Uterus (tissue), 4 donors: Measurements from ENCODE around the gene PFKFB2. TPM values are rescaled to one million over a fixed set of nuclear protein-coding genes. Genes with fewer than 3 reads are reported as not detected.

Experiments used
- DNase-seq, 2 donors: peaks; one replicate each; pipeline ENCODE4 v3.0.0-alpha.2; 2019 to 2020
- H3K27ac ChIP-seq, 2 donors: fragments of 200-600 bp; sonication (generic); 1 replicate in 1 of 2; 2 replicates in 1 of 2; pipeline ENCODE4 v1.5.1; 2016 to 2018
- H3K27me3 ChIP-seq, 2 donors: fragments of 200-600 bp; sonication (generic); one replicate each; pipeline ENCODE4 v1.5.1; 2018 to 2019; ENCODE audit warnings: control low read depth in 1 of 2
- H3K36me3 ChIP-seq, 2 donors: fragments of 200-600 bp; sonication (generic); one replicate each; pipeline ENCODE4 v1.5.1; 2019; ENCODE audit warnings: control low read depth in 1 of 2
- H3K4me1 ChIP-seq, 2 donors: fragments of 200-600 bp; sonication (generic); one replicate each; pipeline ENCODE4 v1.5.1; 2018 to 2019; ENCODE audit warnings: control low read depth in 1 of 2
- H3K4me3 ChIP-seq, 2 donors: fragments of 200-600 bp; sonication (generic); 1 replicate in 1 of 2; 2 replicates in 1 of 2; pipeline ENCODE4 v1.5.1; 2018 to 2019; ENCODE audit warnings: mild to moderate bottlenecking in 1 of 2
- H3K9me3 ChIP-seq, 2 donors: fragments of 200-600 bp; sonication (generic); one replicate each; pipeline ENCODE4 v1.5.1; 2019; ENCODE audit warnings: control low read depth in 1 of 2
- POLR2A ChIP-seq, 2 donors: fragments of 450-650 bp; IDR thresholded peaks; one replicate each; pipeline ENCODE4 v1.6.1; 2016; ENCODE audit warnings: antibody characterized with exemption in 2 of 2, mild to moderate bottlenecking in 1 of 2, moderate library complexity in 1 of 2
- intact Hi-C: fragments of 100-400 bp; cut with DNase I; formaldehyde crosslinking; loops from one replicate; pipeline ENCODE4 v1.15.1; 2023; ENCODE audit warnings: low total_unique reads
- total RNA-seq, 4 donors: library from RNA; depleted of rRNA in 3 of 4; stranded (reverse); fragments of >200 nt in 3 of 4; gene quantifications; one replicate each; pipeline versions ENCODE4 v1.1.0 to v1.2.4, GENCODE V29; 2014 to 2023
- TF ChIP-seq, protein P1 (sequence below), 4 experiments: fragments of 200-600 bp in 2 of 4; fragments of 450-650 bp in 2 of 4; sonication (generic) in 2 of 4; IDR thresholded peaks; one replicate each; pipeline ENCODE4 v1.5.1; 2016 to 2019; ENCODE audit warnings: antibody characterized with exemption in 4 of 4, mild to moderate bottlenecking in 2 of 4, moderate library complexity in 1 of 4
- donor health status: DM: yes; HTN: yes; CAD: no.

The PFKFB2 gene
- total RNA-seq, 4 donors from 2014 or later: 0.51 to 10.7 (median 2.9) TPM

DNA sequence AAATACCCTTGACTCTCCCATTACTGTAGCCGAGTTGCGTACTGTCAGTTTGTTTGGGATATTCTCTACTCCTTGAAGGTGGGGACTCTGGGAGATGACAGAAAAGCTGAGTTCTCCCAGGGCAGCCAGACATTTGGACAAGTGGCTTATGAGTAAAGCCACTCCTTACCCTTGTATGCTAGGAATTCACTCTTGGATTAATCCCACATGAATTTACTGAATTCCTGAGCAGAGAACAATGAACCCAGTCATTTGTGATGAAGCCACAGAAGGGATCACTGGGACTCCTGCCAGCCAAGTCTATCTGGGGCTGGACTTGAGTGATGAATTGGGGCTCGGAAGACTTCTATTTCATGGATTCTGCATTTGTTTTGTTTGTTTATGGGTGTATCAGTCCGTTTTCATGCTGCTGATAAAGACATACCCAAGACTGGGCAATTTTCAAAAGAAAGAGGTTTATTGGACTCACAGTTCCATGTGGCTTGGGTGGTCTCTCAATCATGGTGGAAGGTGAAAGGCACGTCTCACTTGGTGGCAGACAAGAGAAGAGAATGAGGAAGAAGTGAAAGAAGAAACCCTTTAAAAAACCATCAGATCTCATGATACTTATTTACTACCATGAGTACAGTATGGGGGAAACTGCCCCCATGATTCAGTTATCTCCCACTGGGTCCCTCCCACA is 45.6 kb upstream of the PFKFB2 start:
- H3K4me1 ChIP-seq: no peaks in the 10 kb centered on the region
- intact Hi-C loops: no loop called here
- H3K27me3 ChIP-seq: no peaks in the 10 kb centered on the region
- no peak overlapping the region for H3K4me3 ChIP-seq
- H3K36me3 ChIP-seq: no peaks in the 10 kb centered on the region
- no peak for TF ChIP-seq POLR2A (IDR thresholded peaks at IDR 0.05)
- no peak overlapping the region for H3K27ac ChIP-seq
- no peaks in the 10 kb centered on the region for H3K9me3 ChIP-seq
- DNase-seq: no peak

DNA sequence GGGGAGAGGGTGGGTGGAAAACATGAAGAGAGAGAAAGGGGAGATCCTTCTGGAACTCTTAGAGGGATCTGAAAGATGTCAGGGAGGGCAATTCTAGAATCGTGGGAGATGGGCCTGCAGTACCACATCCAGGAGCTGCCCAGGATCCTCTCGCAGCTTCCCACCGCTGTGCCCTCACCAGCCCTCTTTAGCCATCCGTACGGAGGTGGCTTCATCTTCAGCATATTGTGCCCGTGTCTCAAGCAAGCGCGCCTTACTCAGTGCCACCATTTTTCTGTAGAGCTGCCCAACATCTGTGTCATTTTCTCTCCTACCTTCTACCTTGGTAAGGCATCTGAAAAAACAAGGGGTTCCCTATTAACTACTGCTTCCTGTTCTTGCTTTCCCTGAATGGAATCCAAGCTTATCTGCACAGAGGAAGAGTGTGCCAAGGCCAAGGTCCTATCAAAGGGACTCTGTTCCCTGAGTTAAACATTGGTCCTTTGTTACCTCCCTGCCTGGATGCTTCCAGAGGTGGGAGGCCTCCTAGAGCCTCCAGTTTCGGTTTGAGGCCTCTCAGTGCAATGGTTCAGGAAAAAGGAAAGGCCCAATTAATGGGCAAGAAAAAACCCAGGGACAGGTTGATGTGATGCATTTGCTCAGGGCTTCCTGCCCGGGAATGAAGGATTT is 43.8 kb upstream of the PFKFB2 start:
- Histone ChIP-seq H3K36me3 (no peaks in the 10 kb centered on the region), H3K4me3 (no peak overlapping the region), H3K27me3 (no peaks in the 10 kb centered on the region), H3K27ac (no peak overlapping the region), H3K9me3 (no peaks in the 10 kb centered on the region), H3K4me1 (no peaks in the 10 kb centered on the region)
- DNase-seq: no peak
- intact Hi-C loops: no loop called here
- TF ChIP-seq, protein P1, sequence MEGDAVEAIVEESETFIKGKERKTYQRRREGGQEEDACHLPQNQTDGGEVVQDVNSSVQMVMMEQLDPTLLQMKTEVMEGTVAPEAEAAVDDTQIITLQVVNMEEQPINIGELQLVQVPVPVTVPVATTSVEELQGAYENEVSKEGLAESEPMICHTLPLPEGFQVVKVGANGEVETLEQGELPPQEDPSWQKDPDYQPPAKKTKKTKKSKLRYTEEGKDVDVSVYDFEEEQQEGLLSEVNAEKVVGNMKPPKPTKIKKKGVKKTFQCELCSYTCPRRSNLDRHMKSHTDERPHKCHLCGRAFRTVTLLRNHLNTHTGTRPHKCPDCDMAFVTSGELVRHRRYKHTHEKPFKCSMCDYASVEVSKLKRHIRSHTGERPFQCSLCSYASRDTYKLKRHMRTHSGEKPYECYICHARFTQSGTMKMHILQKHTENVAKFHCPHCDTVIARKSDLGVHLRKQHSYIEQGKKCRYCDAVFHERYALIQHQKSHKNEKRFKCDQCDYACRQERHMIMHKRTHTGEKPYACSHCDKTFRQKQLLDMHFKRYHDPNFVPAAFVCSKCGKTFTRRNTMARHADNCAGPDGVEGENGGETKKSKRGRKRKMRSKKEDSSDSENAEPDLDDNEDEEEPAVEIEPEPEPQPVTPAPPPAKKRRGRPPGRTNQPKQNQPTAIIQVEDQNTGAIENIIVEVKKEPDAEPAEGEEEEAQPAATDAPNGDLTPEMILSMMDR (IDR thresholded peaks at IDR 0.05): no peak
- TF ChIP-seq POLR2A (IDR thresholded peaks at IDR 0.05): no peak

DNA sequence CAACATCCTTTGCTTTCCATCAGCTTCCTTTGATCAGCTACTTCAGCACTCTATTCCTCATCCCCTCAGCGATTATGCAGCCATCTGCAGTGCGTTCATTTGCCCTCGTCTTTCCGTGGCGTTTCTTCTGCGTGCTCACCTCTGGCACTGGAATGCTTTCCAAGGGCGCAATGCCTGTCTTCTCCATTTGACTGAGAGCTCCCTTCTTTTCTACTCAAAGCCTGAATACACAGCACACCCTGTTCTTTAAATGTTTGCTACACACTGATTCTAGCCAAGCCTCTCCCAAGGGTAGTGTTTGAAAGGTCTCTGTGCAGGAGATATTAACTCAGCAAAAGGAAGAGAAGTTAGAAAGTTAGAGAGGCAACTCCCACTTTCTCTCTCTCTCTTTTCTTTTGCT is 43.1 kb upstream of the PFKFB2 start:
- DNase-seq: no peak
- no peaks in the 10 kb centered on the region for H3K36me3 ChIP-seq
- no peak overlapping the region for H3K27ac ChIP-seq
- intact Hi-C loops: no loop called here
- no peaks in the 10 kb centered on the region for H3K27me3 ChIP-seq
- TF ChIP-seq, protein P1 (IDR thresholded peaks at IDR 0.05): no peak
- TF ChIP-seq POLR2A (IDR thresholded peaks at IDR 0.05): no peak
- H3K9me3 ChIP-seq: no peaks in the 10 kb centered on the region
- H3K4me1 ChIP-seq: no peaks in the 10 kb centered on the region
- no peak overlapping the region for H3K4me3 ChIP-seq

DNA sequence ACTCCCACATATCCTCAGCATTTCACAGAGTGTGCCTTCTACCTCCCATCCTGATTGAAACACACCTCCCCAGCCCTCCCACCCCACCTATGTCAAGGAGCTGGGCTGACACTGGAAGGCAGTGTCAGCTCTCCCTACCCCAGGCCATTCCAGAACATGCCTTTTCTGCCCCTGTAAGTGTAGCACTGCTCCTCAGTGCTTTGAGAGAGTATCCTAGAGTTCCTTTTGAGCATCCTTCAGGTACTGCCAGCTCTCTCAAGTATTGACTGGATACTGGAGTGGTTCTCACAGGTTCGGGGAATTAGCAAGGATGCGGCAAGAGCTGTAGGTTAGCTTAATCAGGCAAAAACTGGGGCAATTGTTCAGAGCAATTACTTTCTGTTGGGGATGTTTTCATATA is 42.3 kb upstream of the PFKFB2 start:
- Histone ChIP-seq H3K27ac (no peak overlapping the region), H3K4me1 (no peaks in the 10 kb centered on the region), H3K9me3 (no peaks in the 10 kb centered on the region), H3K4me3 (no peak overlapping the region), H3K36me3 (no peaks in the 10 kb centered on the region), H3K27me3 (no peaks in the 10 kb centered on the region)
- TF ChIP-seq, protein P1 (IDR thresholded peaks at IDR 0.05): no peak
- TF ChIP-seq POLR2A (IDR thresholded peaks at IDR 0.05): no peak
- intact Hi-C loops: no loop called here
- no peak for DNase-seq

DNA sequence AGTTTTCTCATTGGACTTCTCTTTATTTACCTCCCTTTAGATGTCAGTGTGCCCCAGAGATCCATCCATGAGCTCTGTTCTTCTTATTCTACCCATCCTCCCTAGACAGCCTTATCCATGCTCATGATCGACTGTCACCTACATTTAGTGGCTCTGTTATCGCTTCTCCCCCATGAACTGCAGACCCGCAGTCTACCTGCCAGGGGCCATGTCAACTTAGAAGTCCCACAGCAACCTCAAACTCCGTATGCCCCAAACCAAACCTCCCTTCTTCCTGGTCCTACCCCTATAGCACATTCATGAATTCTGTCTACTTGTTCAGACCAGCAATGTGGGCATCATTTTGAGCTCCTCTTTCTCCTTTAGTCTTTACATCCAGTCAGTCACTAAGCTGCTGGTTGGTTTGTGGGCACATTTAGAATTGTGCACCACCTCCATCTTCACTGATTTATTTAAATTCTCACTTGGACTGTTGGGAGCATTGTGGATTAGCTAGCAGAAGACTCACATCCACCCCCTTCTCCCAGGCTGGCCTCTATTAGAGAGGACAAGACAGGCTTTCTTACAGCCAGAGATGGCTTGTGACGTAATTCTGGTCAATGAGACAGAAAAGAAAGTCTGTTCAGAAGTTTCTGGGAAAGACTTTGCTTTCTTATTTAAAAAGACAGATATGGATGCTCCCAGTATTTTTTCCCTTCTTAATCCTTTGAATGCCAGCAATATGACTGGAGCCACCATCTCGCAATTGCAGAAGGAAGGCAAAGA is 39.6 kb upstream of the PFKFB2 start:
- Histone ChIP-seq H3K36me3 (no peaks in the 10 kb centered on the region), H3K27ac (no peak overlapping the region), H3K4me3 (no peak overlapping the region), H3K4me1 (no peaks in the 10 kb centered on the region), H3K9me3 (no peaks in the 10 kb centered on the region), H3K27me3 (no peaks in the 10 kb centered on the region)
- no peak for DNase-seq
- TF ChIP-seq, protein P1 (IDR thresholded peaks at IDR 0.05): no peak
- TF ChIP-seq POLR2A (IDR thresholded peaks at IDR 0.05): no peak
- intact Hi-C loops: no loop called here
